T47D (cell line): ENCODE measurements around the gene MTARC1.

Experiments used
- DNase-seq, 2 experiments: peaks; one replicate each; pipeline versions ENCODE4 v3.0.0 to v3.0.0-alpha.2; 2011 to 2012; ENCODE audit warnings: low read depth in 1 of 2, low spot score in 1 of 2
- JUND ChIP-seq: IDR thresholded peaks from 2 replicates; pipeline ENCODE4 v1.6.1; 2012; ENCODE audit warnings: low read depth
- in situ Hi-C: cut with HindIII; loops from 2 replicates; pipeline ENCODE4 v1.10.0; 2016; ENCODE audit warnings: low sequenced_read_pairs, low pct_unique_long_range_greater_than_20kb

The MTARC1 gene

DNA sequence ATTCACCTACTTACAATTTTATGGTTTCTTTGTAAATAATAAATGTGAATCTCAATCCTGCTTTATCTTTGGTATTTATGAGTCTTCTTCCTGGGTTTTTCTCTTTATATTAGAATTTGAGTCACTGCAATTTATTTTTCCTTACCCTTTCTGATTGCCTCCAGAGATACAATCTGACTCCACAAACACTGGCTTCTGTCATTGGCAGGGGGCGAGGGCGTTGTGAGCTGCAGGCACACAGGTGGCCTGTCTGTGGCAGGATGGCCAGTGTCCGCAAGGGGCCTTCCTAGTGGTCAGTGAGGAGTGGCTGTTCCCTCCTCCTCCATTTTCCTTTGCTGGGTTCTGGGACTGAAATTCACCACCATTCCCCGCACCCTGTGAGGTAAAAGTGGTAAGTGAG, 2.0 kb upstream of the MTARC1 start:
- DNase-seq, result no peak
- no peak for TF ChIP-seq JUND
- in situ Hi-C loops, result no loop called here

- peak in 1 of 2 experiments; percentile 46 for DNase-seq
- in situ Hi-C loops, result no loop called here
- TF ChIP-seq JUND, result no peak
These were observed 1.3 kb upstream of the MTARC1 start for GRCh38 chr1:220785166-220786056.

DNA sequence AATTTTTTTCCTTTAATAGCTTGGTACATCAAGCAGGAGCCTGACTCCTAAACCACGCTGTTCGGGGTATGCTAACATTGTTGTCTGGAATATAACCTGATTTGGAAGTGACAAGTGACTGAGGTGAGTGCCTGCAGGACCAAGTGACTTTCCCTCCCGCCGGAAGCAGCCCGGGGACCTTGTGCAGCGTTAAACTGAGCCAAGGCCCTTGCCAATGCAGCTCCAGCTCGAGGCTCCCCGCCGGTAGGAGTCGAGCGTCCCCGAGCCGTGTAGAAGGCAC, 716 bp upstream of the MTARC1 start:
- in situ Hi-C loops, result no loop called here
- DNase-seq, result no peak
- TF ChIP-seq JUND, result no peak

GRCh38 chr1:220787069-220787619, 431 bp downstream of the MTARC1 start:
- peak; percentile 83 to 86 for DNase-seq
- no peak for TF ChIP-seq JUND
- in situ Hi-C loops, result no loop called here

DNA sequence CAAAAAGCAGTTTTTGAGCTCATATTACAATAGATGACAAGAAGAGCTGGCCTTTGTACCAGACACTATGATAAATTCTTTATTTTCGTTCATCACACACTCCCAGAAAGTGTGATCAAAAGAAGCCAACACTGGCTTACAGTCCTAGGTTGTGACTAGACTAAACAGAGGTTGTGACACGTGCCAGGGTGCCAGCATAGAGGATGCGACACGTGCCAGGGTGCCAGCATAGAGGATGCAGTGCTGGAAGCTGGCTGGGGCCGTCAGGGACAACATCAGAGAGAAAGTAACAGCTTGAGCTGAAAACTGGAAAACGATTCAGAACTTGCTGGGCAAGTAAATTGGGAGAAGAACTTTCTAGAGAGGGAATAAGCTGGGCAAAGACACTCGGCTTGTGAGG, 2.2 kb downstream of the MTARC1 start:
- in situ Hi-C loops, result no loop called here
- TF ChIP-seq JUND, result no peak
- DNase-seq, result no peak

GRCh38 chr1:220789532-220790147, 2.9 kb downstream of the MTARC1 start:
- DNase-seq, result no peak
- no peak for TF ChIP-seq JUND
- in situ Hi-C loops, result no loop called here

GRCh38 chr1:220791285-220791684, 4.6 kb downstream of the MTARC1 start:
- TF ChIP-seq JUND, result no peak
- no peak for DNase-seq
- in situ Hi-C loops, result no loop called here

DNA sequence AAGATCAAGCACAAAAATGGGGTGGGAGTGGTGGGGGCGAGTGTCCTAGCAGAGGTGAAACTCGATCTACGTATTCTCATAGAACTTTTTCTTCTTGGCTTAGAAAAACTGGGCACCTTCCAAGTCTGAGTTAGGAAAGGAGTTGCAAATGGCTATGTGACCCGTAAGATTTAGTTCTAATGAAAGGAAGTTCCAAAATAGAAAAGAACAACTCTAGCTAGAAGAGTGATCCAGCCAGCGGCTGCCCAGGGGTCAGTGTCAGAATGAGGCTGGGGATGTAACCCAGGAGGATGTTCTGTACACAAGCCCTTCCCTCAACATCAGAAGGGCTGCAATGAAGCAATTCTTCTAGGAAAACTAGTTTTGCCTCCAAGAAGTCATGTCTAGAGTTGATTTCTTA, 5.2 kb downstream of the MTARC1 start:
- DNase-seq, result no peak
- no peak for TF ChIP-seq JUND
- in situ Hi-C loops, result no loop called here

DNA sequence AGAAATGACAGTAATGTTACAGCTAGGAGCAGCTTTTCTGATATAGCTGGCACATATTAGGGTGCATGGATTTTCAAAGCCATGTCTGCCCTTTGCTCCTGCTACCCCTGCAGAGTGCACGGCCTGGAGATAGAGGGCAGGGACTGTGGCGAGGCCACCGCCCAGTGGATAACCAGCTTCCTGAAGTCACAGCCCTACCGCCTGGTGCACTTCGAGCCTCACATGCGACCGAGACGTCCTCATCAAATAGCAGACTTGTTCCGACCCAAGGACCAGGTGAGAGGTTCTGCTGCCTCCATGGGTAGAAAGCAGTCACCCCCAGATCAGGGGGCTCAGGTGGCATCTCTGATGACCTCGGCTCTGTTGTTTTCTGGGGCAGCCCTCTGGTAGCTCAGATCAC, 9.8 kb downstream of the MTARC1 start:
- in situ Hi-C loops, result no loop called here
- no peak for TF ChIP-seq JUND

DNA sequence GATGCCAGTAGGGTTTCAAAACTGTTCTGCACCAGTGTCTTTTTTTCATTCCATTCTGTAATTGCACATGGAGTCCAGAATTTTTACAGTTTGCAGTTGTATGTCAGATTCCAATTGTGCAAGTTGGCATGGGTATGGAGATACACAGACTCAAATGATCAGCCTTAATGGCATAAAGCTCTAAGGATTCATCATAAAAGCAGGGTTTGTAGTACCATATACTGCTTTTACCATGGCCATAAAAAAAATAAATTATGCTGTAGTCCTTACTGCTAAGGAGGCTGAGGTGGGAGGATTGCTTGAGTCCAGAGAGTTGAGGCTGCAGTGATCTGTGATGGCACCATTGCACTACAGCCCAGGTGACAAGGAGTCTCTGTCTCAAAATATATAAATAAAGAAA, 10.3 kb downstream of the MTARC1 start:
- in situ Hi-C loops, result no loop called here
- no peak for TF ChIP-seq JUND
- no peak for DNase-seq

More for the DNA sequence above, 9.8 kb downstream of the MTARC1 start:
- DNase-seq, result no peak

DNA sequence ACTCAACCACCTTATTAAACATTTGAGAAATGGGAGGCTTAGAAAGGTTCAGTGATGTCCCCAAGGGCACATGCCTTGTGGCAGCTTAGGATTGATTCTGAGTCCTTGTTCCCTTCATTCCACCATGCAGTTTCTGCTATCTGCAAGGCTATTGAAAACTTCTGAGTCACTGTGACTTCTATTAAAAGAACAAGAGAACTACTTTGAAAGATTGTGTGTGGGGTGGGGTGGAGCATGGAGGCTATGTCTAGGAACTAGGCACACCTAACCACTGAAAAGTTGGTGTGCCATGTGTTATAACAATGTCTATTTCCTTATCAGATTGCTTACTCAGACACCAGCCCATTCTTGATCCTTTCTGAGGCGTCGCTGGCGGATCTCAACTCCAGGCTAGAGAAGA, 10.8 kb downstream of the MTARC1 start:
- no peak for TF ChIP-seq JUND
- no peak for DNase-seq
- in situ Hi-C loops, result no loop called here

DNA sequence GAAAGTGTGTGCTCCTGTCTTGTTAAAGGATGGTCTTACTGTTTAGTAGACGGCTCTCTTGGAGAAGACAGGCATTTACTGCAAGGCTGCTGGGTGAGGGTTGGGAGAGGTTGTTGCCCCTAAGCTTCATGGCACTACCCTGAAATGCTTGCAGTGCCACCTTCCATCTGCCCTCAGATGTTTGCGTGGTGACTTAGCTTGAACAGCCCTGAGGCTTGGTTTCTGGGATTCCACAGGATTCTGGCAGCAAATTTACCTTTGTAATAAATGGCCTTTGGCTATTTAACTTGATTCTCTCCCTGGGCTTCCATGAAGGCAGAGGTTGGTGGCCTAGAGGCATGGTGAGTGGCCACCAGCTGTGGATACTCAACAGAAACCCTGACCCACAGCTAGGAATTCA, 11.6 kb downstream of the MTARC1 start:
- peak in 1 of 2 experiments; percentile 54 for DNase-seq
- no peak for TF ChIP-seq JUND
- in situ Hi-C loops, result no loop called here

DNA sequence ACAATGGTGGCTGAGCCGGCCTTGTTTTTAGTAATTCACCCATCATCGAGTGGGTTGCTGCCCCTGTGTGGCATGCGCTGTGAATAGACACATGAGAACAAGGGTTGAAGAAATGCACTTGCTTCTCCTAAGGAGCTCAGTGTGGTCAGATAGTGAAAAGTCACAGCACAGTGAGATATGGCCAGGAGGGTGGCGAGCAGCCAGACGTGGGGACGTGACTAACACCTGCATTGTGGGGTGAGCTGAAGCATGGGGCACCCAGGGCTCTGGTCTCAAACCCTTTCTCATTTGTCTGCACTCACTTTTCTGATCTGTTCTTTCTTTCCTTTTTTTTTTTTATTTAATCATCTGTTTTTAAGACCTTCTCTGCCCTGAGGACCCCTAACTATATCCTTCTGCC, 13.5 kb downstream of the MTARC1 start:
- no peak for DNase-seq
- in situ Hi-C loops, result no loop called here
- TF ChIP-seq JUND, result no peak
